ENCODE results near the gene SLC38A10. TPM values are rescaled to one million over a fixed set of nuclear protein-coding genes. Genes with fewer than 3 reads are reported as not detected.
A peak's percentile ranks its signal among the peaks of the same experiment; 100 is the strongest.

Gene SLC38A10
- polyA plus RNA-seq, 2 donors: 22.9 to 40.5 TPM

- peaks cover 6 to 20% of the 10 kb centered on the region in 2 donors for H3K4me1 ChIP-seq (ENCODE audit: control insufficient read depth in 2 of 2, insufficient read depth in 2 of 2, low read length in 1 of 2)
- H3K9me3 ChIP-seq (ENCODE audit: control insufficient read depth in 2 of 2, insufficient read depth in 1 of 2, low read depth in 1 of 2, low read length in 1 of 2): no peaks in the 10 kb centered on the region
- no peak overlapping the region for H3K27ac ChIP-seq (ENCODE audit: low read depth in 2 of 2, low read length in 1 of 2)
- H3K27me3 ChIP-seq (ENCODE audit: control insufficient read depth in 1 of 2, insufficient read depth in 2 of 2, low read length in 2 of 2): no peaks in the 10 kb centered on the region
- WGBS, 2 donors: 28 to 40% methylated on average over 11 of the region's 11 CpGs
- peaks cover 0 to 4% of the 10 kb centered on the region in 2 donors for H3K36me3 ChIP-seq (ENCODE audit: control insufficient read depth in 2 of 2, insufficient read depth in 2 of 2, low read length in 1 of 2)
- H3K4me3 ChIP-seq (ENCODE audit: low read depth in 1 of 2, low read length in 2 of 2): no peak overlapping the region
Observed at GRCh38 chr17:81223762-81224130, 71.4 kb downstream of the SLC38A10 start.

- no peaks in the 10 kb centered on the region for H3K27me3 ChIP-seq (ENCODE audit: control insufficient read depth in 1 of 2, insufficient read depth in 2 of 2, low read length in 2 of 2)
- H3K4me1 ChIP-seq (ENCODE audit: control insufficient read depth in 2 of 2, insufficient read depth in 2 of 2, low read length in 1 of 2): peaks cover 6 to 20% of the 10 kb centered on the region in 2 donors
- peaks cover 0 to 2% of the 10 kb centered on the region in 2 donors for H3K36me3 ChIP-seq (ENCODE audit: control insufficient read depth in 2 of 2, insufficient read depth in 2 of 2, low read length in 1 of 2)
- H3K4me3 ChIP-seq (ENCODE audit: low read depth in 1 of 2, low read length in 2 of 2): peak within 1 kb of the TSS; percentile 71 to 72
- H3K9me3 ChIP-seq (ENCODE audit: control insufficient read depth in 2 of 2, insufficient read depth in 1 of 2, low read depth in 1 of 2, low read length in 1 of 2): no peaks in the 10 kb centered on the region
- peak within 1 kb of the TSS in 1 of 2 donors; percentile 65 for H3K27ac ChIP-seq (ENCODE audit: low read depth in 2 of 2, low read length in 1 of 2)
- WGBS, 2 donors: 1% methylated on average over 49 to 79 of the region's 79 CpGs
Observed at GRCh38 chr17:81222906-81223761, 72.0 kb downstream of the SLC38A10 start, which contains the start of gene CEP131. TSS of gene CEP131 (minus strand) at chr17:81222965. CDS start at chr17:81220056, 2,909 bp downstream.

GRCh38 chr17:81222620-81222905 is 72.5 kb downstream of the SLC38A10 start:
- peaks cover 6 to 20% of the 10 kb centered on the region in 2 donors for H3K4me1 ChIP-seq (ENCODE audit: control insufficient read depth in 2 of 2, insufficient read depth in 2 of 2, low read length in 1 of 2)
- WGBS, 2 donors: 0 to 1% methylated on average over 22 to 30 of the region's 30 CpGs
- H3K4me3 ChIP-seq (ENCODE audit: low read depth in 1 of 2, low read length in 2 of 2): peak overlapping the region; percentile 71 to 72
- peaks cover 0 to 2% of the 10 kb centered on the region in 2 donors for H3K36me3 ChIP-seq (ENCODE audit: control insufficient read depth in 2 of 2, insufficient read depth in 2 of 2, low read length in 1 of 2)
- H3K27me3 ChIP-seq (ENCODE audit: control insufficient read depth in 1 of 2, insufficient read depth in 2 of 2, low read length in 2 of 2): no peaks in the 10 kb centered on the region
- no peak overlapping the region for H3K27ac ChIP-seq (ENCODE audit: low read depth in 2 of 2, low read length in 1 of 2)
- H3K9me3 ChIP-seq (ENCODE audit: control insufficient read depth in 2 of 2, insufficient read depth in 1 of 2, low read depth in 1 of 2, low read length in 1 of 2): no peaks in the 10 kb centered on the region

- Histone ChIP-seq H3K4me3 (ENCODE audit: low read depth in 1 of 2, low read length in 2 of 2) (peak overlapping the region; percentile 71 to 72), H3K27me3 (ENCODE audit: control insufficient read depth in 1 of 2, insufficient read depth in 2 of 2, low read length in 2 of 2) (no peaks in the 10 kb centered on the region), H3K9me3 (ENCODE audit: control insufficient read depth in 2 of 2, insufficient read depth in 1 of 2, low read depth in 1 of 2, low read length in 1 of 2) (no peaks in the 10 kb centered on the region), H3K27ac (ENCODE audit: low read depth in 2 of 2, low read length in 1 of 2) (no peak overlapping the region), H3K4me1 (ENCODE audit: control insufficient read depth in 2 of 2, insufficient read depth in 2 of 2, low read length in 1 of 2) (peaks cover 6 to 20% of the 10 kb centered on the region in 2 donors), H3K36me3 (ENCODE audit: control insufficient read depth in 2 of 2, insufficient read depth in 2 of 2, low read length in 1 of 2) (peaks cover 0 to 2% of the 10 kb centered on the region in 2 donors)
- WGBS, 2 donors: 18 to 23% methylated on average over 23 to 24 of the region's 24 CpGs
Observed at GRCh38 chr17:81221842-81222619, 73.1 kb downstream of the SLC38A10 start.

- Histone ChIP-seq H3K27ac (ENCODE audit: low read depth in 2 of 2, low read length in 1 of 2) (no peak overlapping the region), H3K4me1 (ENCODE audit: control insufficient read depth in 2 of 2, insufficient read depth in 2 of 2, low read length in 1 of 2) (peaks cover 6 to 20% of the 10 kb centered on the region in 2 donors), H3K9me3 (ENCODE audit: control insufficient read depth in 2 of 2, insufficient read depth in 1 of 2, low read depth in 1 of 2, low read length in 1 of 2) (no peaks in the 10 kb centered on the region), H3K27me3 (ENCODE audit: control insufficient read depth in 1 of 2, insufficient read depth in 2 of 2, low read length in 2 of 2) (no peaks in the 10 kb centered on the region), H3K4me3 (ENCODE audit: low read depth in 1 of 2, low read length in 2 of 2) (no peak overlapping the region), H3K36me3 (ENCODE audit: control insufficient read depth in 2 of 2, insufficient read depth in 2 of 2, low read length in 1 of 2) (peaks cover 0 to 2% of the 10 kb centered on the region in 2 donors)
- 54 to 62% methylated on average over 11 of the region's 11 CpGs for WGBS, 2 donors
Observed at GRCh38 chr17:81221371-81221841, 73.7 kb downstream of the SLC38A10 start.

GRCh38 chr17:81219476-81220180 is 75.5 kb downstream of the SLC38A10 start:
- Histone ChIP-seq H3K9me3 (ENCODE audit: control insufficient read depth in 2 of 2, insufficient read depth in 1 of 2, low read depth in 1 of 2, low read length in 1 of 2) (no peaks in the 10 kb centered on the region), H3K27ac (ENCODE audit: low read depth in 2 of 2, low read length in 1 of 2) (no peak overlapping the region), H3K36me3 (ENCODE audit: control insufficient read depth in 2 of 2, insufficient read depth in 2 of 2, low read length in 1 of 2) (peaks cover 0 to 2% of the 10 kb centered on the region in 2 donors), H3K4me3 (ENCODE audit: low read depth in 1 of 2, low read length in 2 of 2) (no peak overlapping the region), H3K4me1 (ENCODE audit: control insufficient read depth in 2 of 2, insufficient read depth in 2 of 2, low read length in 1 of 2) (peaks cover 6 to 20% of the 10 kb centered on the region in 2 donors), H3K27me3 (ENCODE audit: control insufficient read depth in 1 of 2, insufficient read depth in 2 of 2, low read length in 2 of 2) (no peaks in the 10 kb centered on the region)
- WGBS, 2 donors: 85 to 87% methylated on average over 19 to 24 of the region's 24 CpGs

- H3K4me1 ChIP-seq (ENCODE audit: control insufficient read depth in 2 of 2, insufficient read depth in 2 of 2, low read length in 1 of 2): peaks cover 6 to 20% of the 10 kb centered on the region in 2 donors
- no peaks in the 10 kb centered on the region for H3K27me3 ChIP-seq (ENCODE audit: control insufficient read depth in 1 of 2, insufficient read depth in 2 of 2, low read length in 2 of 2)
- 94 to 96% methylated on average over 11 of the region's 11 CpGs for WGBS, 2 donors
- no peak overlapping the region for H3K27ac ChIP-seq (ENCODE audit: low read depth in 2 of 2, low read length in 1 of 2)
- H3K36me3 ChIP-seq (ENCODE audit: control insufficient read depth in 2 of 2, insufficient read depth in 2 of 2, low read length in 1 of 2): peaks cover 0 to 2% of the 10 kb centered on the region in 2 donors
- no peaks in the 10 kb centered on the region for H3K9me3 ChIP-seq (ENCODE audit: control insufficient read depth in 2 of 2, insufficient read depth in 1 of 2, low read depth in 1 of 2, low read length in 1 of 2)
- H3K4me3 ChIP-seq (ENCODE audit: low read depth in 1 of 2, low read length in 2 of 2): no peak overlapping the region
Observed at GRCh38 chr17:81218991-81219390, 76.1 kb downstream of the SLC38A10 start.

DNA sequence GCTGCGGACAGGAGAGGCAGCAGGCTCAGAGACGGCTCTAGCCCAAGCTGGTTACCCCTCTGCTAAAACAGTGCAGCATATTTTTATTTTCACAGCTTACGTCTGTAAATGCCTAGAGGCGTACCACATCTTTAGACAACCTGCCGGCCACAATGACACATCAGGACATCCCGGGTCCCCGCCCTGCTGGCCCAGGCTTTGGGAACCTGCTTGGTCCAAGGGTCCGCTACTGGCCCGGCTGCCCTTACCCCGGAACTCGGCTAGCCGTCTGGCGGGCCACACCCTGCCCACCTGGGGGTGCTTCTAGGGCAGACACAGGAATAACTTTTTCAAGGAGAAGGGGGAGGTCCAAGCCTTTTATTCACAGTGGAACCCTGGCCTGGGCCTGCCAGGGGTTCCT is 76.6 kb downstream of the SLC38A10 start:
- whole genome bisulfite sequencing, 2 donors: 89 to 90% methylated on average over 13 of the region's 13 CpGs
- no peaks in the 10 kb centered on the region for H3K27me3 ChIP-seq (ENCODE audit: control insufficient read depth in 1 of 2, insufficient read depth in 2 of 2, low read length in 2 of 2)
- H3K36me3 ChIP-seq (ENCODE audit: control insufficient read depth in 2 of 2, insufficient read depth in 2 of 2, low read length in 1 of 2): peaks cover 0 to 2% of the 10 kb centered on the region in 2 donors
- H3K27ac ChIP-seq (ENCODE audit: low read depth in 2 of 2, low read length in 1 of 2): no peak overlapping the region
- H3K4me3 ChIP-seq (ENCODE audit: low read depth in 1 of 2, low read length in 2 of 2): no peak overlapping the region
- H3K9me3 ChIP-seq (ENCODE audit: control insufficient read depth in 2 of 2, insufficient read depth in 1 of 2, low read depth in 1 of 2, low read length in 1 of 2): no peaks in the 10 kb centered on the region
- H3K4me1 ChIP-seq (ENCODE audit: control insufficient read depth in 2 of 2, insufficient read depth in 2 of 2, low read length in 1 of 2): peaks cover 6 to 19% of the 10 kb centered on the region in 2 donors

DNA sequence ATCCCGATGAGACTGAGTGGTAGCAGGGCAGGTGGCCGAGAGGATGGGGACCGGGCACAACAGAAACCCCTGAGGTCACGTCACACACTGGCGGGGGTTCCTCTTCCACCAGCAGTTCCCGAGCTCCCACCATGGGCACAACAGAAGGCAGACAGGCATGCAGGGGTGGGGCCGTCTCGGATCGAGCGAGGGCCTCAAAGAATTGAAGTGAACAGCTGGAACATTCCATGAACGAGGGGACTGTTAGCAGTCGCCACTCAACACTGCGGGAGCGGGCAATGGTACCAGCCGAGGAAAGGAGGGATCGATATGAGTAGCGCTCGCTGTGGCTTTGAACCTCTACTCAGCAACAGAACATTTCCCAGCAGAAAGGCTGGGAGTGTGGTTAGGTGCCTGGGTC is 77.6 kb downstream of the SLC38A10 start:
- no peaks in the 10 kb centered on the region for H3K9me3 ChIP-seq (ENCODE audit: control insufficient read depth in 2 of 2, insufficient read depth in 1 of 2, low read depth in 1 of 2, low read length in 1 of 2)
- H3K4me3 ChIP-seq (ENCODE audit: low read depth in 1 of 2, low read length in 2 of 2): no peak overlapping the region
- no peak overlapping the region for H3K27ac ChIP-seq (ENCODE audit: low read depth in 2 of 2, low read length in 1 of 2)
- H3K27me3 ChIP-seq (ENCODE audit: control insufficient read depth in 1 of 2, insufficient read depth in 2 of 2, low read length in 2 of 2): no peaks in the 10 kb centered on the region
- peaks cover 0 to 2% of the 10 kb centered on the region in 2 donors for H3K36me3 ChIP-seq (ENCODE audit: control insufficient read depth in 2 of 2, insufficient read depth in 2 of 2, low read length in 1 of 2)
- WGBS, 2 donors: 93 to 94% methylated on average over 18 of the region's 18 CpGs
- peaks cover 6 to 15% of the 10 kb centered on the region in 2 donors for H3K4me1 ChIP-seq (ENCODE audit: control insufficient read depth in 2 of 2, insufficient read depth in 2 of 2, low read length in 1 of 2)

Data from esophagus (tissue), 2 donors.